Gastrocnemius medialis (tissue), 4 donors: ENCODE data around the gene VGLL4. TPM values are rescaled to one million over a fixed set of nuclear protein-coding genes. Genes with fewer than 3 reads are reported as not detected.
A peak's percentile ranks its signal among the peaks of the same experiment; 100 is the strongest.

Experiments
- ATAC-seq, 2 donors: fragments of 150-250 bp; one replicate each; pipeline ENCODE4 v1.9.1; 2016
- DNase-seq, 2 donors: peaks; one replicate each; pipeline ENCODE4 v3.0.0-alpha.2; 2019
- H3K27ac ChIP-seq, 4 donors: fragments of 200-600 bp; sonication (generic); 1 replicate in 1 of 4; 2 replicates in 3 of 4; pipeline ENCODE4 v1.5.1; 2016 to 2018; ENCODE audit warnings: mild to moderate bottlenecking in 2 of 4, moderate library complexity in 1 of 4
- H3K27me3 ChIP-seq, 3 donors: fragments of 200-600 bp; sonication (generic) in 2 of 3; 1 replicate in 1 of 3; 2 replicates in 2 of 3; pipeline versions ENCODE4 v1.5.1 to v1.6.0; 2016 to 2019; ENCODE audit warnings: mild to moderate bottlenecking in 1 of 3, moderate library complexity in 1 of 3
- H3K36me3 ChIP-seq, 2 donors: fragments of 200-600 bp; sonication (generic) in 1 of 2; one replicate each; pipeline ENCODE4 v1.5.1; 2017 to 2018
- H3K4me1 ChIP-seq, 2 donors: fragments of 200-600 bp; sonication (generic) in 1 of 2; one replicate each; pipeline ENCODE4 v1.5.1; 2016 to 2017; ENCODE audit warnings: mild to moderate bottlenecking in 2 of 2
- H3K4me3 ChIP-seq, 4 donors: fragments of 200-600 bp; sonication (generic) in 3 of 4; 1 replicate in 1 of 4; 2 replicates in 3 of 4; pipeline ENCODE4 v1.5.1; 2016 to 2019; ENCODE audit warnings: mild to moderate bottlenecking in 2 of 4
- H3K9me3 ChIP-seq, 3 donors: fragments of 200-600 bp; sonication (generic) in 2 of 3; 1 replicate in 1 of 3; 2 replicates in 2 of 3; pipeline ENCODE4 v1.5.1; 2016 to 2019
- POLR2A ChIP-seq, 2 donors: fragments of 450-650 bp; IDR thresholded peaks; one replicate each; pipeline ENCODE4 v1.6.1; 2017; ENCODE audit warnings: antibody characterized with exemption in 2 of 2, mild to moderate bottlenecking in 2 of 2, moderate library complexity in 2 of 2
- in situ Hi-C, 4 donors: fragments of 200-750 bp; cut with MboI; loops; one replicate each; pipeline versions ENCODE4 v1.15.0 to v1.8.0; 2017; ENCODE audit warnings: low sequenced_read_pairs in 4 of 4
- intact Hi-C: fragments of 100-400 bp; cut with DNase I; formaldehyde crosslinking; loops from one replicate; pipeline ENCODE4 v1.15.1; 2023; ENCODE audit warnings: low total_unique reads
- total RNA-seq, 4 donors: library from RNA; depleted of rRNA; stranded (reverse); fragments of >200 nt; gene quantifications; one replicate each; pipeline versions ENCODE4 v1.1.0 to v1.2.3, GENCODE V29; 2016
- TF ChIP-seq, protein P1 (sequence below), 5 experiments: fragments of 450-650 bp in 3 of 5; fragments of 200-600 bp in 2 of 5; sonication (generic) in 2 of 5; IDR thresholded peaks in 4 of 5; conservative IDR thresholded peaks in 1 of 5; 1 replicate in 4 of 5; 2 replicates in 1 of 5; pipeline ENCODE4 v1.5.1; 2016 to 2019; ENCODE audit warnings: antibody characterized with exemption in 5 of 5, mild to moderate bottlenecking in 3 of 5, moderate library complexity in 3 of 5

VGLL4 gene
- total RNA-seq, 4 donors from 2014 or later: 8.9 to 20.9 (median 12.8) TPM

DNA sequence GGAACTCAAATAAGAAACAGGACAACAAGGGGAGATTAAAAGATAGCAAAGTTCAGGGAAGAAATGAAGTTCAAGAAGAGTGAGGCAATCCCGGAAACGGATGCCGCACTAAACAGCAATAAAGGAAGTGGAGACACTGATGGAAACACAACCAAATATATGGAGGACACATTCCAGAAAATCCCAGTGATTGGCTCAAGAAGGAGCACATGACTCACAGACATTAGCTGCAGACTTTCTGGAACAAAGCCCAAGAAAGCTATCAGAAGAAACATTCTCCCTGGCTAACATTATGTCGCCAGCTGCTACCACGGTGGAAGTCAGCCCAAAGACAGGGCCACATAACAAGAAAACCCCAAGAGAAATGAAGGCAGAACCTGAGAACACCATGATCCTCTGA lies 18.1 kb upstream of the VGLL4 start:
- DNase-seq (no peak), ATAC-seq (no peak)
- TF ChIP-seq, protein P1, sequence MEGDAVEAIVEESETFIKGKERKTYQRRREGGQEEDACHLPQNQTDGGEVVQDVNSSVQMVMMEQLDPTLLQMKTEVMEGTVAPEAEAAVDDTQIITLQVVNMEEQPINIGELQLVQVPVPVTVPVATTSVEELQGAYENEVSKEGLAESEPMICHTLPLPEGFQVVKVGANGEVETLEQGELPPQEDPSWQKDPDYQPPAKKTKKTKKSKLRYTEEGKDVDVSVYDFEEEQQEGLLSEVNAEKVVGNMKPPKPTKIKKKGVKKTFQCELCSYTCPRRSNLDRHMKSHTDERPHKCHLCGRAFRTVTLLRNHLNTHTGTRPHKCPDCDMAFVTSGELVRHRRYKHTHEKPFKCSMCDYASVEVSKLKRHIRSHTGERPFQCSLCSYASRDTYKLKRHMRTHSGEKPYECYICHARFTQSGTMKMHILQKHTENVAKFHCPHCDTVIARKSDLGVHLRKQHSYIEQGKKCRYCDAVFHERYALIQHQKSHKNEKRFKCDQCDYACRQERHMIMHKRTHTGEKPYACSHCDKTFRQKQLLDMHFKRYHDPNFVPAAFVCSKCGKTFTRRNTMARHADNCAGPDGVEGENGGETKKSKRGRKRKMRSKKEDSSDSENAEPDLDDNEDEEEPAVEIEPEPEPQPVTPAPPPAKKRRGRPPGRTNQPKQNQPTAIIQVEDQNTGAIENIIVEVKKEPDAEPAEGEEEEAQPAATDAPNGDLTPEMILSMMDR (IDR thresholded peaks at IDR 0.05 in 4 of 5, conservative IDR thresholded peaks at IDR 0.05 in 1 of 5): no peak
- TF ChIP-seq POLR2A (IDR thresholded peaks at IDR 0.05): no peak
- intact Hi-C loops (no loop called here), in situ Hi-C loops (loop anchor here in 2 of 4 donors (10.0 to 25.0 kb wide), 2 partner anchors 143 to 700 kb away; no protein-coding TSS in a partner anchor)
- Histone ChIP-seq H3K36me3 (no peaks in the 10 kb centered on the region), H3K4me1 (peaks cover 7 to 21% of the 10 kb centered on the region in 2 donors), H3K9me3 (no peaks in the 10 kb centered on the region), H3K4me3 (no peak overlapping the region), H3K27ac (no peak overlapping the region), H3K27me3 (no peaks in the 10 kb centered on the region)

DNA sequence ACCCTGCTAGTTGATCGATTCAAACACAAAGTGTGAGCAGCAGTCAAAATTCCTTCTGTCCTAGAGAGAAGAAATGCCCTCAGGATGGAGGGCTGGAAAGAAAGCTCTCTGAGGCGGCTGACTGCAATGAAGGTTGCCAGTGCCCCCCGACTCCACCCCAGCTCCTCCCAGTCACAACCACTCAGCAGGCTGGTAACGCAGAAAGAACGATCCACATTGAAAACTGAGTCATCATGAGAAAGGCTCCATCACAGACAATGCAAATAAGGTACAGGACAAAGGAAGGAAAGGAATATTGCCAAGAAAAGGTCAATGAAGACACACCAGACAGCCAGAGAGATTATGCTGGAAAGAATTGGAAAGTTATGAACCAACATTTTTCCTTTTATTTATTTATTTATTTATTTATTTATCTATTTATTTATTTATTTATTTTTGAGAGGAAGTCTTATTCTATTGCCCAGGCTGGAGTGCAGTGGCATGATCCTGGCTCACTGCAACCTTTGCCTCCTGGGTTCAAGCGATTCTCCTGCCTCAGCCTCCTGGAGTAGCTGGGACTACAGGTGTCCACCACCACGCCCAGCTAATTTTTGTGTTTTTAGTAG lies 17.4 kb upstream of the VGLL4 start:
- in situ Hi-C loops: loop anchor here in 2 of 4 donors (10.0 to 25.0 kb wide), 2 partner anchors 144 to 699 kb away; no protein-coding TSS in a partner anchor
- intact Hi-C loops: no loop called here
- no peaks in the 10 kb centered on the region for H3K27me3 ChIP-seq
- DNase-seq (no peak), ATAC-seq (no peak)
- no peaks in the 10 kb centered on the region for H3K9me3 ChIP-seq
- no peaks in the 10 kb centered on the region for H3K36me3 ChIP-seq
- no peak overlapping the region for H3K27ac ChIP-seq
- peaks cover 7 to 21% of the 10 kb centered on the region in 2 donors for H3K4me1 ChIP-seq
- TF ChIP-seq, protein P1 (IDR thresholded peaks at IDR 0.05 in 4 of 5, conservative IDR thresholded peaks at IDR 0.05 in 1 of 5): no peak
- TF ChIP-seq POLR2A (IDR thresholded peaks at IDR 0.05): no peak
- no peak overlapping the region for H3K4me3 ChIP-seq

DNA sequence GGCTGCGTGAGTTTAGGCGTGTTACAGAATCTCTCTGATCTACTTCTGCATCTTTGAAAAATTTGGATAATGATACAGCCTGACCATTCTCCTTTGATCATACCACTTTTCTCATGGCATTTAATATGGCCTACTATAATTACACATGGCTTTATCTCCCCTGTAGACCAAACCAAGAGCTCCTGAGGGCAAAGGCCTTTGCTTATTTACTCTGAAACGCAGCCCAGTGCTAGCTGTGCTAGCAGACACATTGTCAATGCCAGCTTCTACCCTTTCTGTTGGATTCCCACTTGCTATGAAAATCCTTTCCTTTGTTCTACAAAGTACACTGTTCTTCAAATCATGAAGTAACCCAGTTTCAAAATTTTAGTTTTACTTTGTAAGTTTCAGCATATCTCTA lies 16.5 kb upstream of the VGLL4 start:
- H3K9me3 ChIP-seq: no peaks in the 10 kb centered on the region
- H3K4me1 ChIP-seq: peaks cover 7 to 21% of the 10 kb centered on the region in 2 donors
- no peak overlapping the region for H3K27ac ChIP-seq
- intact Hi-C loops: no loop called here
- H3K4me3 ChIP-seq: no peak overlapping the region
- in situ Hi-C loops: loop anchor here in 2 of 4 donors (10.0 to 25.0 kb wide), 2 partner anchors 145 to 698 kb away; no protein-coding TSS in a partner anchor
- H3K27me3 ChIP-seq: no peaks in the 10 kb centered on the region
- no peak for TF ChIP-seq POLR2A (IDR thresholded peaks at IDR 0.05)
- TF ChIP-seq, protein P1 (IDR thresholded peaks at IDR 0.05 in 4 of 5, conservative IDR thresholded peaks at IDR 0.05 in 1 of 5): no peak
- ATAC-seq: no peak
- DNase-seq: no peak
- no peaks in the 10 kb centered on the region for H3K36me3 ChIP-seq

DNA sequence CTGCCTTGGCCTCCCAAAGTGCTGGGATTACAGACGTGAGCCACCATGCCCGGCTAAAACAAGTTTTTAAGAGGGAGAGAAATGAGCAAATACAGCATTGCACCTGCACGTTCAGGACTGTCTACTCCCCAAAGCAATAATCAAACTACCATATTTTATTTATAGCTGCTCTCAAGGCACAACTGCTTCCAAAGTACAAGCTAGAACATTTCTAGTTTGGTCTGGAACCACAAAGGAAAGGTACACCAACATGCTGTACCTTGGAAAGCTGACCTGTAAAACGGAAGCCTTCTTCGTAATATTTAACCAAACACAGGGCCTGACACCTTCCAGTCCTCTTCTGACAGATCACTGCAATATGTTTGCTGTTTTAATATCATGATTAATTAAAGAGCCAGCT lies 14.5 kb upstream of the VGLL4 start:
- intact Hi-C loops (no loop called here), in situ Hi-C loops (loop anchor here in 3 of 4 donors (10.0 to 25.0 kb wide), 2 partner anchors 147 to 696 kb away; no protein-coding TSS in a partner anchor)
- H3K27ac ChIP-seq: peak overlapping the region in 1 of 4 donors; percentile 34
- H3K27me3 ChIP-seq: no peaks in the 10 kb centered on the region
- H3K9me3 ChIP-seq: no peaks in the 10 kb centered on the region
- peak in 1 of 2 donors; percentile 34 for ATAC-seq
- H3K4me3 ChIP-seq: no peak overlapping the region
- peaks cover 7 to 21% of the 10 kb centered on the region in 2 donors for H3K4me1 ChIP-seq
- TF ChIP-seq, protein P1 (IDR thresholded peaks at IDR 0.05 in 4 of 5, conservative IDR thresholded peaks at IDR 0.05 in 1 of 5): no peak
- TF ChIP-seq POLR2A (IDR thresholded peaks at IDR 0.05): no peak
- no peak for DNase-seq
- no peaks in the 10 kb centered on the region for H3K36me3 ChIP-seq
